Measurements from ENCODE around the gene CDS1. TPM values are rescaled to one million over a fixed set of nuclear protein-coding genes. Genes with fewer than 3 reads are reported as not detected.
A peak's percentile ranks its signal among the peaks of the same experiment; 100 is the strongest.

Gene CDS1
- total and polyA plus RNA-seq, 2 of the 8 experiments (the other 6 are each of a cell fraction or from before 2014, with no cell fraction given) = 8.7 to 13.9 TPM

GRCh38 chr4:84582302-84582987 lies 482 bp upstream of the CDS1 start (continued):
- TF ChIP-seq TAF7 (optimal IDR thresholded peaks at IDR 0.05; ENCODE audit: borderline replicate concordance, low read depth, low read length) (peak; percentile 64), BACH1 (IDR thresholded peaks at IDR 0.05; ENCODE audit: low read length) (no peak), JUN (IDR thresholded peaks at IDR 0.05; ENCODE audit: low read depth, low read length) (peak; percentile 40; the same call in 1 of the 2 replicates)

All from H1 (cell line).